Osteoblast (primary cell): Measurements from ENCODE around the gene COTL1. TPM values are rescaled to one million over a fixed set of nuclear protein-coding genes. Genes with fewer than 3 reads are reported as not detected.

Experiments
- DNase-seq: peaks from one replicate; pipeline ENCODE4 v3.0.0; 2011; ENCODE audit warnings: low spot score, mixed read lengths; ENCODE audit not compliant: insufficient read length; ENCODE audit errors: missing footprints
- H2AFZ ChIP-seq: 2 replicates; pipeline ENCODE4 v1.6.0; 2011; ENCODE audit warnings: mild to moderate bottlenecking, low read length
- H3K27ac ChIP-seq: 2 replicates; pipeline ENCODE4 v1.5.1; 2011; ENCODE audit warnings: mild to moderate bottlenecking, low read depth, low read length, moderate library complexity
- H3K27me3 ChIP-seq: 2 replicates; pipeline ENCODE4 v1.6.0; 2012; ENCODE audit warnings: mild to moderate bottlenecking, control low read depth, inconsistent platforms, low read length, moderate library complexity; ENCODE audit not compliant: insufficient read depth
- H3K36me3 ChIP-seq: 2 replicates; pipeline ENCODE4 v1.5.1; 2011; ENCODE audit warnings: mild to moderate bottlenecking, low read length, control low read depth, moderate library complexity; ENCODE audit not compliant: insufficient read depth
- H3K4me1 ChIP-seq: 2 replicates; pipeline ENCODE4 v1.5.1; 2011; ENCODE audit warnings: mild to moderate bottlenecking, low read length, control low read depth, moderate library complexity; ENCODE audit not compliant: insufficient read depth
- H3K4me2 ChIP-seq: 2 replicates; pipeline ENCODE4 v1.6.0; 2011; ENCODE audit warnings: mild to moderate bottlenecking, low read length; ENCODE audit not compliant: insufficient read depth
- H3K4me3 ChIP-seq: fragments of 200-600 bp; sonication (generic); 3 replicates; pipeline ENCODE4 v1.5.1; 2012; ENCODE audit warnings: mild to moderate bottlenecking, low read length, inconsistent platforms; ENCODE audit not compliant: insufficient read depth
- H3K79me2 ChIP-seq: 2 replicates; pipeline ENCODE4 v1.6.0; 2012; ENCODE audit warnings: mild to moderate bottlenecking, low read length, control low read depth, inconsistent platforms; ENCODE audit not compliant: insufficient read depth
- H3K9me3 ChIP-seq: 2 replicates; pipeline ENCODE4 v1.5.1; 2011; ENCODE audit warnings: low read depth, low read length, control low read depth
- H4K20me1 ChIP-seq: 2 replicates; pipeline ENCODE4 v1.6.0; 2012; ENCODE audit warnings: mild to moderate bottlenecking, low read length, control low read depth; ENCODE audit not compliant: insufficient read depth
- CTCF ChIP-seq: IDR thresholded peaks from 2 replicates; pipeline ENCODE4 v1.5.1; 2011; ENCODE audit warnings: mild to moderate bottlenecking, low read depth, low read length, moderate library complexity; ENCODE audit errors: extremely low read depth
- total RNA-seq: library from RNA; depleted of rRNA; stranded (reverse); fragments of >200 nt; gene quantifications from 2 replicates; pipeline ENCODE4 v1.2.3, GENCODE V29; 2012

Gene COTL1
- total RNA-seq, 1 donor = 145 TPM

GRCh38 chr16:84538222-84538840 lies 79.5 kb downstream of the COTL1 start:
- Histone ChIP-seq H3K79me2 (no peaks in the 10 kb centered on the region), H4K20me1 (no peaks in the 10 kb centered on the region), H3K4me1 (peaks cover 33% of the 10 kb centered on the region), H3K27me3 (no peaks in the 10 kb centered on the region), H3K27ac (peak overlapping the region; percentile 47), H3K36me3 (no peaks in the 10 kb centered on the region), H3K4me2 (peak overlapping the region; percentile 8), H3K9me3 (no peaks in the 10 kb centered on the region), H3K4me3 (no peak overlapping the region), H2AFZ (peak overlapping the region; percentile 67)
- TF ChIP-seq CTCF = no peak
- no peak for DNase-seq

- no peak overlapping the region for H3K4me2 ChIP-seq
- H2AFZ ChIP-seq = no peak overlapping the region
Observed at GRCh38 chr16:84537491-84538151, 80.3 kb downstream of the COTL1 start.

GRCh38 chr16:84535851-84536250 lies 82.0 kb downstream of the COTL1 start:
- H2AFZ ChIP-seq = no peak overlapping the region
- no peak for TF ChIP-seq CTCF
- H3K4me1 ChIP-seq = peaks cover 37% of the 10 kb centered on the region
- no peak for DNase-seq
- no peaks in the 10 kb centered on the region for H3K36me3 ChIP-seq
- H3K79me2 ChIP-seq = no peaks in the 10 kb centered on the region
- H4K20me1 ChIP-seq = no peaks in the 10 kb centered on the region
- no peak overlapping the region for H3K4me3 ChIP-seq
- H3K9me3 ChIP-seq = no peaks in the 10 kb centered on the region
- H3K27me3 ChIP-seq = no peaks in the 10 kb centered on the region
- H3K27ac ChIP-seq = no peak overlapping the region
- H3K4me2 ChIP-seq = no peak overlapping the region

More at GRCh38 chr16:84537491-84538151, 80.3 kb downstream of the COTL1 start:
- Histone ChIP-seq H3K9me3 (no peaks in the 10 kb centered on the region), H3K4me3 (no peak overlapping the region), H4K20me1 (no peaks in the 10 kb centered on the region), H3K79me2 (no peaks in the 10 kb centered on the region), H3K4me1 (peaks cover 38% of the 10 kb centered on the region), H3K27me3 (no peaks in the 10 kb centered on the region), H3K36me3 (no peaks in the 10 kb centered on the region), H3K27ac (peak overlapping the region; percentile 47)
- no peak for DNase-seq
- TF ChIP-seq CTCF = no peak

- Histone ChIP-seq H3K27me3 (no peaks in the 10 kb centered on the region), H4K20me1 (no peaks in the 10 kb centered on the region), H3K4me2 (no peak overlapping the region), H2AFZ (no peak overlapping the region), H3K4me1 (peaks cover 36% of the 10 kb centered on the region), H3K36me3 (no peaks in the 10 kb centered on the region), H3K27ac (no peak overlapping the region), H3K4me3 (no peak overlapping the region), H3K9me3 (no peaks in the 10 kb centered on the region), H3K79me2 (no peaks in the 10 kb centered on the region)
- TF ChIP-seq CTCF = no peak
- no peak for DNase-seq
Observed at GRCh38 chr16:84535408-84535807, 82.5 kb downstream of the COTL1 start.
